ENCODE measurements around the gene GRAPL.
"Not testable (repeated sequence)": the region's sequence is repeated elsewhere in the genome, so short reads cannot be mapped to it uniquely, and the experiment has no call there.

The GRAPL gene

GRCh38 chr17:19136605-19137004 is 9.2 kb downstream of the GRAPL start:
- not testable (repeated sequence) for DNase-seq

GRCh38 chr17:19137959-19138358 is 10.6 kb downstream of the GRAPL start:
- not testable (repeated sequence) for DNase-seq

GRCh38 chr17:19141366-19142155 is 14.2 kb downstream of the GRAPL start:
- DNase-seq, result not testable (repeated sequence)

- not testable (repeated sequence) for DNase-seq
Observed at GRCh38 chr17:19142419-19142818, 15.0 kb downstream of the GRAPL start.

- not testable (repeated sequence) for DNase-seq
Observed at GRCh38 chr17:19143097-19143777, 15.8 kb downstream of the GRAPL start.

GRCh38 chr17:19144373-19144772 is 17.0 kb downstream of the GRAPL start:
- not testable (repeated sequence) for DNase-seq

- not testable (repeated sequence) for DNase-seq
Observed at GRCh38 chr17:19145471-19145870, 18.1 kb downstream of the GRAPL start.

GRCh38 chr17:19150678-19151615 is 23.6 kb downstream of the GRAPL start:
- DNase-seq, result not testable (repeated sequence)

GRCh38 chr17:19157628-19158027 is 30.2 kb downstream of the GRAPL start:
- not testable (repeated sequence) for DNase-seq

GRCh38 chr17:19158478-19158877 is 31.1 kb downstream of the GRAPL start:
- not testable (repeated sequence) for DNase-seq

- DNase-seq, result not testable (repeated sequence)
Observed at GRCh38 chr17:19158938-19159337, 31.5 kb downstream of the GRAPL start.

GRCh38 chr17:19161308-19162107 is 34.1 kb downstream of the GRAPL start:
- not testable (repeated sequence) for DNase-seq

- not testable (repeated sequence) for DNase-seq
Observed at GRCh38 chr17:19162384-19163216, 35.2 kb downstream of the GRAPL start.

GRCh38 chr17:19174422-19174821 is 47.0 kb downstream of the GRAPL start:
- DNase-seq, result not testable (repeated sequence)

GRCh38 chr17:19175410-19175809 is 48.0 kb downstream of the GRAPL start:
- DNase-seq, result not testable (repeated sequence)

GRCh38 chr17:19181040-19181875 is 53.9 kb downstream of the GRAPL start:
- DNase-seq, result not testable (repeated sequence)

- DNase-seq, result not testable (repeated sequence)
Observed at GRCh38 chr17:19187883-19188869, 60.8 kb downstream of the GRAPL start.

Measured in fibroblast of skin of scalp (primary cell).